Mucosa of rectum (tissue), 2 donors: ENCODE results near the gene TMEM263.
"Not testable (repeated sequence)": the region's sequence is repeated elsewhere in the genome, so short reads cannot be mapped to it uniquely, and the experiment has no call there.

ENCODE experiments used
- H3K27ac ChIP-seq, 2 donors: one replicate each; pipeline ENCODE4 v1.7.0; 2013; ENCODE audit warnings: inconsistent platforms in 2 of 2, low read depth in 2 of 2, low read length in 2 of 2
- H3K27me3 ChIP-seq, 2 donors: one replicate each; pipeline ENCODE4 v1.7.0; 2013; ENCODE audit warnings: low read length in 2 of 2; ENCODE audit not compliant: control insufficient read depth in 2 of 2, insufficient read depth in 2 of 2
- H3K36me3 ChIP-seq, 2 donors: one replicate each; pipeline ENCODE4 v1.7.0; 2013; ENCODE audit warnings: low read length in 2 of 2; ENCODE audit not compliant: control insufficient read depth in 2 of 2, insufficient read depth in 2 of 2
- H3K4me1 ChIP-seq, 2 donors: one replicate each; pipeline ENCODE4 v1.7.0; 2013; ENCODE audit warnings: low read length in 2 of 2, mild to moderate bottlenecking in 1 of 2; ENCODE audit not compliant: control insufficient read depth in 2 of 2, insufficient read depth in 2 of 2
- H3K4me3 ChIP-seq, 2 donors: one replicate each; pipeline ENCODE4 v1.7.0; 2013; ENCODE audit warnings: low read length in 2 of 2
- H3K9ac ChIP-seq, 2 donors: one replicate each; pipeline ENCODE4 v1.7.0; 2013; ENCODE audit warnings: low read length in 2 of 2, low read depth in 1 of 2, mild to moderate bottlenecking in 1 of 2
- H3K9me3 ChIP-seq, 2 donors: one replicate each; pipeline ENCODE4 v1.7.0; 2013; ENCODE audit warnings: low read length in 2 of 2; ENCODE audit not compliant: control insufficient read depth in 2 of 2
- donor health status: healthy.
- donor health status: Normal muscosa, but diverticular disease.

Gene TMEM263

GRCh38 chr12:106917503-106917902, 38.2 kb upstream of the TMEM263 start:
- peaks cover 0 to 4% of the 10 kb centered on the region in 2 donors for H3K27me3 ChIP-seq
- H3K27ac ChIP-seq = no peak overlapping the region
- H3K9ac ChIP-seq = no peak overlapping the region
- H3K36me3 ChIP-seq = no peaks in the 10 kb centered on the region
- no peaks in the 10 kb centered on the region for H3K9me3 ChIP-seq
- H3K4me1 ChIP-seq = no peaks in the 10 kb centered on the region
- no peak overlapping the region for H3K4me3 ChIP-seq

GRCh38 chr12:106918746-106919145, 37.0 kb upstream of the TMEM263 start:
- H3K27me3 ChIP-seq = peaks cover 0 to 4% of the 10 kb centered on the region in 2 donors
- H3K9me3 ChIP-seq = no peaks in the 10 kb centered on the region
- no peak overlapping the region for H3K4me3 ChIP-seq
- no peak overlapping the region for H3K27ac ChIP-seq
- no peaks in the 10 kb centered on the region for H3K36me3 ChIP-seq
- H3K4me1 ChIP-seq = no peaks in the 10 kb centered on the region
- no peak overlapping the region for H3K9ac ChIP-seq

GRCh38 chr12:106919910-106920544, 35.7 kb upstream of the TMEM263 start:
- H3K27ac ChIP-seq = no peak overlapping the region
- H3K27me3 ChIP-seq = peaks cover 0 to 4% of the 10 kb centered on the region in 2 donors
- no peak overlapping the region for H3K4me3 ChIP-seq
- no peak overlapping the region for H3K9ac ChIP-seq
- no peaks in the 10 kb centered on the region for H3K36me3 ChIP-seq
- H3K9me3 ChIP-seq = no peaks in the 10 kb centered on the region
- H3K4me1 ChIP-seq = no peaks in the 10 kb centered on the region

- H3K4me3 ChIP-seq, H3K27me3 ChIP-seq, H3K9me3 ChIP-seq, H3K27ac ChIP-seq, H3K4me1 ChIP-seq, H3K9ac ChIP-seq, H3K36me3 ChIP-seq: not testable (repeated sequence)
Observed at GRCh38 chr12:106921976-106922375, 33.7 kb upstream of the TMEM263 start.

- H3K27ac ChIP-seq, H3K36me3 ChIP-seq, H3K9me3 ChIP-seq, H3K4me3 ChIP-seq, H3K27me3 ChIP-seq, H3K4me1 ChIP-seq, H3K9ac ChIP-seq: not testable (repeated sequence)
Observed at GRCh38 chr12:106923594-106923993, 32.1 kb upstream of the TMEM263 start.

GRCh38 chr12:106924268-106924861, 31.3 kb upstream of the TMEM263 start:
- Histone ChIP-seq H3K27ac (no peak overlapping the region), H3K9me3 (no peaks in the 10 kb centered on the region)

GRCh38 chr12:106926657-106927056, 29.1 kb upstream of the TMEM263 start:
- Histone ChIP-seq H3K9me3 (no peaks in the 10 kb centered on the region), H3K4me3 (no peak overlapping the region), H3K9ac (no peak overlapping the region), H3K36me3 (no peaks in the 10 kb centered on the region), H3K4me1 (no peaks in the 10 kb centered on the region), H3K27me3 (peaks cover 0 to 3% of the 10 kb centered on the region in 2 donors), H3K27ac (no peak overlapping the region)

More at GRCh38 chr12:106924268-106924861, 31.3 kb upstream of the TMEM263 start:
- Histone ChIP-seq H3K4me1 (no peaks in the 10 kb centered on the region), H3K4me3 (no peak overlapping the region), H3K36me3 (no peaks in the 10 kb centered on the region), H3K27me3 (no peaks in the 10 kb centered on the region), H3K9ac (no peak overlapping the region)

GRCh38 chr12:106934277-106934676, 21.4 kb upstream of the TMEM263 start:
- Histone ChIP-seq H3K4me1 (no peaks in the 10 kb centered on the region), H3K9me3 (no peaks in the 10 kb centered on the region), H3K9ac (no peak overlapping the region), H3K27me3 (peaks cover 0 to 3% of the 10 kb centered on the region in 2 donors), H3K27ac (no peak overlapping the region), H3K4me3 (no peak overlapping the region), H3K36me3 (no peaks in the 10 kb centered on the region)

GRCh38 chr12:106941481-106942156, 14.1 kb upstream of the TMEM263 start:
- Histone ChIP-seq H3K36me3 (no peaks in the 10 kb centered on the region), H3K4me3 (no peak overlapping the region), H3K4me1 (no peaks in the 10 kb centered on the region), H3K27ac (no peak overlapping the region), H3K9me3 (no peaks in the 10 kb centered on the region), H3K9ac (no peak overlapping the region), H3K27me3 (no peaks in the 10 kb centered on the region)

GRCh38 chr12:106942775-106943174, 12.9 kb upstream of the TMEM263 start:
- no peaks in the 10 kb centered on the region for H3K9me3 ChIP-seq
- no peaks in the 10 kb centered on the region for H3K4me1 ChIP-seq
- no peak overlapping the region for H3K4me3 ChIP-seq
- H3K27ac ChIP-seq = no peak overlapping the region
- no peaks in the 10 kb centered on the region for H3K36me3 ChIP-seq
- no peak overlapping the region for H3K9ac ChIP-seq
- peaks cover 0 to 2% of the 10 kb centered on the region in 2 donors for H3K27me3 ChIP-seq
